OCI-LY1 (cell line): ENCODE results near the gene GGT1.
"Not testable (repeated sequence)": the region's sequence is repeated elsewhere in the genome, so short reads cannot be mapped to it uniquely, and the experiment has no call there.

Source experiments
- EZH2 ChIP-seq: fragments of 200-600 bp; sonication (generic), shearing (Covaris generic); IDR thresholded peaks from 2 replicates; pipeline ENCODE4 v1.8.0; 2017; ENCODE audit warnings: borderline replicate concordance, mixed run types, mild to moderate bottlenecking, antibody characterized with exemption, low read length, moderate library complexity, mixed read lengths
- TF ChIP-seq, protein P1 (sequence below): fragments of 200-600 bp; sonication (generic), shearing (Covaris generic); IDR thresholded peaks from 2 replicates; pipeline ENCODE4 v1.5.1; 2017; ENCODE audit warnings: mild to moderate bottlenecking, antibody characterized with exemption, low read length, moderate library complexity, mixed read lengths

DNA sequence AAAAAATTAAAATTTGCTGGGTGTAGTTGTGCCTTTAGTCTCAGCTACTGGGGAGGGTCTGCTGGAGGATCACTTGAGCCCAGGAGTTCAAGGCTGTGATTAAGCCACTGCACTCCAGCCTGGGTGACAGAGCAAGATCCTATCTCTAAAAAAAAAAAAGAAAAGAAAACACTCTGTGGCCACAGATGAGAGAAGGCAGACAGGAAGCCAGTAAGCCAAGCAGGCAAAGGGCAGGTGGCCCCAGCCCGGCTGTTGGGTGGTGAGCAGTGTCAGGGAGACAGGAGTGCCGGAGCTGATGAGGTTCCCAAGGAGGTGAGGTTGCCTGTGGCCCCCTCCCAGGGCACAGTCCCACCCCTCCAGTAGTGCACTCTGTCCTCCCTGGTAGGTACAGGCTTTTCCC is 19.6 kb downstream of the GGT1 start:
- TF ChIP-seq, protein P1, sequence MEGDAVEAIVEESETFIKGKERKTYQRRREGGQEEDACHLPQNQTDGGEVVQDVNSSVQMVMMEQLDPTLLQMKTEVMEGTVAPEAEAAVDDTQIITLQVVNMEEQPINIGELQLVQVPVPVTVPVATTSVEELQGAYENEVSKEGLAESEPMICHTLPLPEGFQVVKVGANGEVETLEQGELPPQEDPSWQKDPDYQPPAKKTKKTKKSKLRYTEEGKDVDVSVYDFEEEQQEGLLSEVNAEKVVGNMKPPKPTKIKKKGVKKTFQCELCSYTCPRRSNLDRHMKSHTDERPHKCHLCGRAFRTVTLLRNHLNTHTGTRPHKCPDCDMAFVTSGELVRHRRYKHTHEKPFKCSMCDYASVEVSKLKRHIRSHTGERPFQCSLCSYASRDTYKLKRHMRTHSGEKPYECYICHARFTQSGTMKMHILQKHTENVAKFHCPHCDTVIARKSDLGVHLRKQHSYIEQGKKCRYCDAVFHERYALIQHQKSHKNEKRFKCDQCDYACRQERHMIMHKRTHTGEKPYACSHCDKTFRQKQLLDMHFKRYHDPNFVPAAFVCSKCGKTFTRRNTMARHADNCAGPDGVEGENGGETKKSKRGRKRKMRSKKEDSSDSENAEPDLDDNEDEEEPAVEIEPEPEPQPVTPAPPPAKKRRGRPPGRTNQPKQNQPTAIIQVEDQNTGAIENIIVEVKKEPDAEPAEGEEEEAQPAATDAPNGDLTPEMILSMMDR, result not testable (repeated sequence)
- not testable (repeated sequence) for TF ChIP-seq EZH2
